Measurements from ENCODE around the gene SASS6.

The SASS6 gene

GRCh38 chr1:100045206-100045605, 87.5 kb downstream of the SASS6 start:
- no peak for TF ChIP-seq CTCF (IDR thresholded peaks at IDR 0.05; ENCODE audit: insufficient read depth, low read length, poor library complexity, severe bottlenecking)
- Histone ChIP-seq H3K27me3 (replicated peaks; ENCODE audit: control insufficient read depth, insufficient read depth, low read length) (no peaks in the 10 kb centered on the region), H3K36me3 (ENCODE audit: control insufficient read depth, insufficient read depth, low read length) (no peaks in the 10 kb centered on the region; the same call in 1 of the 2 replicates), H3K4me3 (replicated peaks; ENCODE audit: low read depth, low read length) (no peak overlapping the region)
- DNase-seq (ENCODE audit: extremely low read depth, insufficient read length): no peak

GRCh38 chr1:100039591-100039990, 93.1 kb downstream of the SASS6 start:
- Histone ChIP-seq H3K36me3 (ENCODE audit: control insufficient read depth, insufficient read depth, low read length) (no peaks in the 10 kb centered on the region), H3K4me3 (replicated peaks; ENCODE audit: low read depth, low read length) (peak overlapping the region; percentile 80), H3K27me3 (replicated peaks; ENCODE audit: control insufficient read depth, insufficient read depth, low read length) (no peaks in the 10 kb centered on the region)
- DNase-seq (ENCODE audit: extremely low read depth, insufficient read length): no peak
- TF ChIP-seq CTCF (IDR thresholded peaks at IDR 0.05; ENCODE audit: insufficient read depth, low read length, poor library complexity, severe bottlenecking): no peak

DNA sequence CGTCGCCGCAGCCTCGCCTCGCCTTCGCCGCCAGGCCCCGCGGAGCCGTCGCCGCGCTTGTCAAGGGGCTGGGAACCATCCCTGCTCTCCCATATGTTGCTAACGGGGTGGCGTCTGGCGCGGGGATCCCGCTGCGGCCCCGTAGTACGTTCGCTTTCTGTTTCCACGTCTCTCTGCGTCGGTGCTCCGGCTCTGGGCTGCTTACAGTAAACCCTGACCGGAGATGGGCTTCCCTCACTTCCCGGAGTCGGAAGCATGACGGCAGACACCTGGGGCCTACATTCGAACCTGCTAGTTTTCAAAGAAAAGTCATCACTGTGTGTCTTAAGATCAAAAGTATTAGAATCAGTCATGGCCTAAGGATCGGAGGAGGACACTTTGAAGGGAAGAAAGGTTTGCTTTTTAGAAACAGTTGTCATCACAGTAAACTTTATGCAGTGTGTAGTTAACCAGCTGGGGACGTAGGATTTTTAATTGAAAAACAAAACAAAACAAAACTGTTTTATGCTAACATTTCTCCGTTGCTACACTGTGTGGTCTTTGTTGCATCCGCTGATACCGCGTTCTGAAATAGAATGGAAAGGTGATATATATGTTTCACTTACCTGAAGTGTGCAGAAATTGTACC, 94.0 kb downstream of the SASS6 start:
- no peak for TF ChIP-seq CTCF (IDR thresholded peaks at IDR 0.05; ENCODE audit: insufficient read depth, low read length, poor library complexity, severe bottlenecking)
- Histone ChIP-seq H3K36me3 (ENCODE audit: control insufficient read depth, insufficient read depth, low read length) (no peaks in the 10 kb centered on the region), H3K27me3 (replicated peaks; ENCODE audit: control insufficient read depth, insufficient read depth, low read length) (no peaks in the 10 kb centered on the region), H3K4me3 (replicated peaks; ENCODE audit: low read depth, low read length) (peak overlapping the region; percentile 80)
- DNase-seq (ENCODE audit: extremely low read depth, insufficient read length): peak; percentile 84

GRCh38 chr1:100037927-100038659, 94.6 kb downstream of the SASS6 start:
- TF ChIP-seq CTCF (IDR thresholded peaks at IDR 0.05; ENCODE audit: insufficient read depth, low read length, poor library complexity, severe bottlenecking): no peak
- peak overlapping the region; percentile 80 for H3K4me3 ChIP-seq (replicated peaks; ENCODE audit: low read depth, low read length)
- H3K36me3 ChIP-seq (ENCODE audit: control insufficient read depth, insufficient read depth, low read length): no peaks in the 10 kb centered on the region
- DNase-seq (ENCODE audit: extremely low read depth, insufficient read length): peak; percentile 94
- no peaks in the 10 kb centered on the region for H3K27me3 ChIP-seq (replicated peaks; ENCODE audit: control insufficient read depth, insufficient read depth, low read length)

DNA sequence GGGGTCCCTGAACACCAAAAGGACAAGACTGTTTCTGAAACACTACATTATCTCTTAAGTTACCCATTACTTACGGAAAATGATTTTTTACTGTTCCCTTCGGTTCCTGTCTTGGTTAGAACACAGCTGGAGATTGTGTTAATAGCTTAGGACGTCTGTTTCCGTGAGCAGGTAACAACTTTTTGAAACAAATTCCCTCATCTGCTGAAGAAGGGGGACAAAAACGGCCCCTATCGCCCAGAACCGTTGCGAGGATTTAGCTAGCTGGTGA, 95.1 kb downstream of the SASS6 start:
- H3K4me3 ChIP-seq (replicated peaks; ENCODE audit: low read depth, low read length): peak overlapping the region; percentile 80
- no peaks in the 10 kb centered on the region for H3K36me3 ChIP-seq (ENCODE audit: control insufficient read depth, insufficient read depth, low read length)
- H3K27me3 ChIP-seq (replicated peaks; ENCODE audit: control insufficient read depth, insufficient read depth, low read length): no peaks in the 10 kb centered on the region
- no peak for TF ChIP-seq CTCF (IDR thresholded peaks at IDR 0.05; ENCODE audit: insufficient read depth, low read length, poor library complexity, severe bottlenecking)
- no peak for DNase-seq (ENCODE audit: extremely low read depth, insufficient read length)

Measured in GM06990 (cell line).